ENCODE data around the gene PLXNA3.

Gene PLXNA3

GRCh38 chrX:154417157-154417556, 40.9 kb upstream of the PLXNA3 start:
- TF ChIP-seq CTCF (IDR thresholded peaks at IDR 0.05; ENCODE audit: low read depth, low read length) (no peak), POLR2A (IDR thresholded peaks at IDR 0.05; ENCODE audit: extremely low read depth, insufficient read length) (no peak), MYC (IDR thresholded peaks at IDR 0.05; ENCODE audit: low read depth, low read length) (no peak)
- TF ChIP-seq, protein P1, sequence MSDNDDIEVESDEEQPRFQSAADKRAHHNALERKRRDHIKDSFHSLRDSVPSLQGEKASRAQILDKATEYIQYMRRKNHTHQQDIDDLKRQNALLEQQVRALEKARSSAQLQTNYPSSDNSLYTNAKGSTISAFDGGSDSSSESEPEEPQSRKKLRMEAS (IDR thresholded peaks at IDR 0.05; ENCODE audit: low read depth, low read length) = no peak
- H3K4me3 ChIP-seq (ENCODE audit: low read depth, low read length) = no peak overlapping the region
- no peak for DNase-seq (ENCODE audit: low read depth)

- DNase-seq (ENCODE audit: low read depth) = no peak
- no peak for TF ChIP-seq MYC (IDR thresholded peaks at IDR 0.05; ENCODE audit: low read depth, low read length)
- no peak for TF ChIP-seq CTCF (IDR thresholded peaks at IDR 0.05; ENCODE audit: low read depth, low read length)
- TF ChIP-seq POLR2A (IDR thresholded peaks at IDR 0.05; ENCODE audit: extremely low read depth, insufficient read length) = no peak
- TF ChIP-seq, protein P1 (IDR thresholded peaks at IDR 0.05; ENCODE audit: low read depth, low read length) = no peak
Observed at GRCh38 chrX:154419189-154419588, 38.9 kb upstream of the PLXNA3 start.

DNA sequence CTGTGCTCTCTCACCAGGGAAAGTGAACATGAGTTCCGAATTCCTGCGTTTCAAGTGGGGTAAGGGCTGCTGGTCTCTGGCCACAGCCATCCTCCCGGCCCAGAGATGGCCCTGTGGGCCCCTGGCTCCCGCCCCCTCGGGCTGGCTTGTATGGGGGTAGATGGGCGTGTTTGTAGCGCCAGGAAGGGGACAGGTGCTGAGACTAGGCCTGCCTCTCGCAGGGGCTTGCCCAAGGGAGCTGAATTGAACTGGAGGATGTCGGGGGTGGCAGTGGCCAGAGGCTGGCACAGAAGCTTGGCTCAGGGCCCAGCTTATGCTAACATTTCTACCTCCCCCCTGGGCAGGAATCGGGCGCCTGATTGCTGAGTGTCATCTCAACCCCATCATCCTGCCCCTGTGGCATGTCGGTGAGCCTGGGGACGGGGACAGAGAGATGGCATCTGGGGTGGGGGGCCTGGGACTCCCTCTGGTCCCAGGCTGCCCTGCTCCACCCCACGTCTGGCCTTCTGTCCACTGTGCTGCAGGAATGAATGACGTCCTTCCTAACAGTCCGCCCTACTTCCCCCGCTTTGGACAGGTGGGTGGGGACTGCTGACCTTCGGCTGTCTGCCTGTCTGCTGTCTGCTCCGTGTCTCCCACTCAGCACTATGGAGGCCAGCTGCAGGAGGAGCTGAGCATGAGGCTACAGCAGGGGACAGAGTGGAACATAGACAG, 38.2 kb upstream of the PLXNA3 start:
- TF ChIP-seq POLR2A (IDR thresholded peaks at IDR 0.05; ENCODE audit: extremely low read depth, insufficient read length) (no peak), CTCF (IDR thresholded peaks at IDR 0.05; ENCODE audit: low read depth, low read length) (no peak), MYC (IDR thresholded peaks at IDR 0.05; ENCODE audit: low read depth, low read length) (no peak)
- TF ChIP-seq, protein P1 (IDR thresholded peaks at IDR 0.05; ENCODE audit: low read depth, low read length) = no peak
- H3K4me3 ChIP-seq (ENCODE audit: low read depth, low read length) = no peak overlapping the region
- no peak for DNase-seq (ENCODE audit: low read depth)

More at GRCh38 chrX:154419189-154419588, 38.9 kb upstream of the PLXNA3 start:
- no peak overlapping the region for H3K4me3 ChIP-seq (ENCODE audit: low read depth, low read length)

DNA sequence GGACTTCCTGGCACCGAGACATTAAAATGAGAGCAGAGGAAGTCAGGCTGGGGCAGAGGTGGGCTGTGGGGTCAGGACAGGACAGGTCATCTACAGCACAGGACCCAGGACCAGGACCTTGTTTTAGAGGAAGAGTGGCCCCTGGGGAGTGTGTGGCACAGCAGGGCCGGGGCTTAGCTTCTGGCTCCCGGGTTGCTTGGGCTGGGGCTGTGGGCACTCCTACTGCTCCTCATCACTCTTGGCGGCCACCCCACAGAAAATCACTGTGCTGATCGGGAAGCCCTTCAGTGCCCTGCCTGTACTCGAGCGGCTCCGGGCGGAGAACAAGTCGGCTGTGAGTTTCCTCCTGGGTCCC, 37.7 kb upstream of the PLXNA3 start:
- DNase-seq (ENCODE audit: low read depth) = no peak
- TF ChIP-seq MYC (IDR thresholded peaks at IDR 0.05; ENCODE audit: low read depth, low read length) = no peak
- no peak for TF ChIP-seq POLR2A (IDR thresholded peaks at IDR 0.05; ENCODE audit: extremely low read depth, insufficient read length)
- TF ChIP-seq CTCF (IDR thresholded peaks at IDR 0.05; ENCODE audit: low read depth, low read length) = no peak
- TF ChIP-seq, protein P1 (IDR thresholded peaks at IDR 0.05; ENCODE audit: low read depth, low read length) = no peak
- no peak overlapping the region for H3K4me3 ChIP-seq (ENCODE audit: low read depth, low read length)

GRCh38 chrX:154426916-154427770, 30.9 kb upstream of the PLXNA3 start:
- H3K4me3 ChIP-seq (ENCODE audit: low read depth, low read length) = no peak overlapping the region
- TF ChIP-seq MYC (IDR thresholded peaks at IDR 0.05; ENCODE audit: low read depth, low read length) (no peak), POLR2A (IDR thresholded peaks at IDR 0.05; ENCODE audit: extremely low read depth, insufficient read length) (no peak), CTCF (IDR thresholded peaks at IDR 0.05; ENCODE audit: low read depth, low read length) (no peak)
- TF ChIP-seq, protein P1 (IDR thresholded peaks at IDR 0.05; ENCODE audit: low read depth, low read length) = no peak
- peak; percentile 45 for DNase-seq (ENCODE audit: low read depth)

Measured in NB4 (cell line).